ENCODE data around the gene NUDT2.

The NUDT2 gene

DNA sequence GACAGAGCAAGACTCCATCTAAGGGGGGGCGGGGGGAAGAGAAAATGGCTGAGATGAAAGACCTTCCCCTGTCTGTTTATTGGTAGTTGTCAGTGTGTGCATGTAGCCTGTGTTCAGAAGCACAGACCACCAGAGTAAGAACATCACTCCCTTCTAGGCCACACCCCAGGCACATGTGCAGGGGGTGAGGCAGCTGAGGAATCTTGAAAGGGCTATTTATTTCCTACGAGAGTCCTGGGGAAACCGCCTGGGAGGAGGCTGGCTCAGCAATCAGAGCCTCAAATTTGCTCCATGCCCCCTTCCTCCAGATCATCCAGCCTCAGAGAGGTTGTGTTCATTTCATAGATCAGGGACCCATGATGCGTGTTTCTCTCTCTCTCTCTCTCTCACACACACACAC lies 40.3 kb downstream of the NUDT2 start:
- H3K4me1 ChIP-seq (ENCODE audit: control insufficient read depth in 1 of 2, insufficient read depth in 1 of 2, low read depth in 1 of 2, low read length in 1 of 2), result peaks cover 0 to 3% of the 10 kb centered on the region in 2 experiments
- no peak overlapping the region for H3K4me3 ChIP-seq (ENCODE audit: low read depth in 1 of 2, low read length in 1 of 2)
- H3K27ac ChIP-seq, result no peak overlapping the region
- H3K9me3 ChIP-seq, result no peaks in the 10 kb centered on the region
- H3K36me3 ChIP-seq, result no peaks in the 10 kb centered on the region
- TF ChIP-seq, protein P1, sequence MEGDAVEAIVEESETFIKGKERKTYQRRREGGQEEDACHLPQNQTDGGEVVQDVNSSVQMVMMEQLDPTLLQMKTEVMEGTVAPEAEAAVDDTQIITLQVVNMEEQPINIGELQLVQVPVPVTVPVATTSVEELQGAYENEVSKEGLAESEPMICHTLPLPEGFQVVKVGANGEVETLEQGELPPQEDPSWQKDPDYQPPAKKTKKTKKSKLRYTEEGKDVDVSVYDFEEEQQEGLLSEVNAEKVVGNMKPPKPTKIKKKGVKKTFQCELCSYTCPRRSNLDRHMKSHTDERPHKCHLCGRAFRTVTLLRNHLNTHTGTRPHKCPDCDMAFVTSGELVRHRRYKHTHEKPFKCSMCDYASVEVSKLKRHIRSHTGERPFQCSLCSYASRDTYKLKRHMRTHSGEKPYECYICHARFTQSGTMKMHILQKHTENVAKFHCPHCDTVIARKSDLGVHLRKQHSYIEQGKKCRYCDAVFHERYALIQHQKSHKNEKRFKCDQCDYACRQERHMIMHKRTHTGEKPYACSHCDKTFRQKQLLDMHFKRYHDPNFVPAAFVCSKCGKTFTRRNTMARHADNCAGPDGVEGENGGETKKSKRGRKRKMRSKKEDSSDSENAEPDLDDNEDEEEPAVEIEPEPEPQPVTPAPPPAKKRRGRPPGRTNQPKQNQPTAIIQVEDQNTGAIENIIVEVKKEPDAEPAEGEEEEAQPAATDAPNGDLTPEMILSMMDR (IDR thresholded peaks at IDR 0.05), result no peak
- H3K27me3 ChIP-seq, result peaks cover 7% of the 10 kb centered on the region

DNA sequence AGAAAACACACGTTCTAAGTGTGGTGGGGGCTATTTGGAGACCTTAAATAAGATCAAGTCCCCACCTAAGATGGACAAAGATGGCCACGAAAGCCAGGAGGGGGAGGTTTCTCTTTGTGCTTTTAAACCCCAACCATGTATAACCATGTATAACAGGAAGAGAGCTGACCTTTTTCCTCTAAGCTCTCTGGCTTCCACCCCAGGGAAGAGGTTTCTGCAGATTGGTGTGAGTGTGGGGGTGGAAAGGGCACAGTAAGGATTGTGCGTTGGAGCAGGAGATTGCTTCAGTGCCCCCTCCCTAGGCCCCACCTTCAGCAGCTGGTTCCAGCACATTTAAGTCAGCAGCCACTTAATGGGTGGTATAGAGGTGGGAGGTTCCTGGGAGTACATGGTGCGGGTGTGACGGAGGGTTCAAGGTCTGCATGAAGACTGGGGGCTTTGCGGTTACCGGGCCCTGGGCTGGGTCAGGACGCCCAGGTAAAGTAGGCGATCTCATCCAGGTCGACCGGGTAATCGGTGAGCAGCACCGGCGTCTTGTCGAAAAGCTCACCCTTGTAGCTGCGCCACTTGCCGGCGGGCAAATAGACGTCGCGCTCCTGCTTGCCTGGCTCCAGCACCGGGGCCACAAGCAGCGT lies 41.1 kb downstream of the NUDT2 start:
- Histone ChIP-seq H3K9me3 (no peaks in the 10 kb centered on the region), H3K4me3 (ENCODE audit: low read depth in 1 of 2, low read length in 1 of 2) (peak overlapping the region in 1 of 2 experiments; percentile 32), H3K36me3 (no peaks in the 10 kb centered on the region), H3K4me1 (ENCODE audit: control insufficient read depth in 1 of 2, insufficient read depth in 1 of 2, low read depth in 1 of 2, low read length in 1 of 2) (peaks cover 0 to 3% of the 10 kb centered on the region in 2 experiments), H3K27ac (no peak overlapping the region), H3K27me3 (peaks cover 14% of the 10 kb centered on the region)
- TF ChIP-seq, protein P1 (IDR thresholded peaks at IDR 0.05), result no peak

DNA sequence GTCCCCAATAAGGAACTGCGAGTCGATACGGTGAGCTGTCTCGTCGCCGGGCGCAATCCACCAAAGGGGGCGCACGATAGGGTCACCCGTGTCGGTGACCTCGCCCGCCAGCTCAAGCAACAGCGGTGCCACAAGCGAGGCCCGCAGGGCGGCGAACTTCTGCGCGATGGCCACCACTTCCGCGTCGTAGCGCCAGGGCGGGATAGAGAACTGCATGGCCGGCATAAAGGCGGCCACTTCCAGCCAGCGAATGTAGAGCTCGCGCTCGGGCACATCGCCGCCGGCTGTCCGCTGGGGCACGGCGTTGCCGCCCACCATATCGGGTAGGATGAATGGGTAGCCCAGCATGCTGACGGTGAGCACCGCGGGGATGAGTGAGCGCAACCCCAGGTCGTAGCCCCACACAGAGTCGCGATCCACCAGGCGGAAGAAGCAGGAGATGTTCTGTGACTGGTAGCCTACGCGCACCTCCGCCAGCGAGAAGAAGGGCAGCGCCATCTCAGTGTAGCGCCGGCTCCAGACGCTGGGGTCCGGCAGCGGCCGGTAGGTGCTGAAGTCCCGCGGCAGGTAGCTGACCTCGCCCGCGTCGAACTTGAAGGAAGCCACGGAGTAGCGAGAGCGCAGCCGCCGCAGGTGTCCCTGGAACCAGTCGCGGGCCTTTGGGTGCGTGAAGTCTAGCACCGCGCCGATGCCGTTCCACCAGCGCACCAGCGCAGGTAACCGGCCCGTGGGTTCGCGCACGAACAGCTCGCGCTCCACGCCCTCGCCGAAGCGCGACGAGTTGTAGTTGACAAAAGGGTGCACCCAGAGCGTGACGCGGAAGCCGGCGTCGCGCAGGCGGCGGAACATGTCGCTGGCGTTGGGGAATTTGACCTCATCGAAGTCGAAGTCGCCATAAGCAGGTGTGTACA lies 41.9 kb downstream of the NUDT2 start:
- H3K4me3 ChIP-seq (ENCODE audit: low read depth in 1 of 2, low read length in 1 of 2), result peak overlapping the region in 1 of 2 experiments; percentile 32
- TF ChIP-seq, protein P1 (IDR thresholded peaks at IDR 0.05), result no peak
- peaks cover 3 to 7% of the 10 kb centered on the region in 2 experiments for H3K4me1 ChIP-seq (ENCODE audit: control insufficient read depth in 1 of 2, insufficient read depth in 1 of 2, low read depth in 1 of 2, low read length in 1 of 2)
- no peaks in the 10 kb centered on the region for H3K36me3 ChIP-seq
- no peak overlapping the region for H3K27ac ChIP-seq
- H3K27me3 ChIP-seq, result peaks cover 22% of the 10 kb centered on the region
- no peaks in the 10 kb centered on the region for H3K9me3 ChIP-seq

DNA sequence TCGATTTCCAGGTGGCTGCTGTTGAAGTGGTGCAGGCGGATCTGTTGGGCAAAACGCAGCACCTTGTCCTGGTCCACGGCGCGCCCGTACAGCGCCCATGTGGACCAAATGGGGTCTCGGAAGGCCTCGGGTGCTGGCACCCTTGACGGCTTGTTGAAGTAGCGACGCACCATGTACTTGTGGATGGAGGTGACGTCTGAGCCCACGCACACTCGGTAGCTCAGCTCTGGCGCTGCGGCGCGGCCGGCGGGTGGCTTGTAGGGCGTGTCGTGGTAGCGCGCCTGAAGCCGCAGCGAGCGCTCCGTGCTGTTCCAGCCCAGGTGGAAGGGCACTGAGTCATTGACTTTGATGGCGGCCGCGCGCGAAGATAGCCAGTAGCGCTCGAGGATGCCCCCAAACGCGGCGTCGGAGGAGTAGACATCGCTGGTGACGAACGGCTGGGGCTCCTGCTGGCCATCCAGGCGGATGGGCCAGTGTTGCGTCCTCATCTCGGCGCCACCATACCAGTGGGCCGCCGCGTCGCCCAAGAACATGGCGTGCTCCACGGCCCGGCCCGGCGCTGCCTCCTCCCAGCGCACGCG lies 42.6 kb downstream of the NUDT2 start:
- Histone ChIP-seq H3K27ac (no peak overlapping the region), H3K36me3 (no peaks in the 10 kb centered on the region), H3K4me1 (ENCODE audit: control insufficient read depth in 1 of 2, insufficient read depth in 1 of 2, low read depth in 1 of 2, low read length in 1 of 2) (peaks cover 11 to 12% of the 10 kb centered on the region in 2 experiments), H3K27me3 (peaks cover 27% of the 10 kb centered on the region), H3K9me3 (no peaks in the 10 kb centered on the region), H3K4me3 (ENCODE audit: low read depth in 1 of 2, low read length in 1 of 2) (no peak overlapping the region)
- TF ChIP-seq, protein P1 (IDR thresholded peaks at IDR 0.05), result no peak

DNA sequence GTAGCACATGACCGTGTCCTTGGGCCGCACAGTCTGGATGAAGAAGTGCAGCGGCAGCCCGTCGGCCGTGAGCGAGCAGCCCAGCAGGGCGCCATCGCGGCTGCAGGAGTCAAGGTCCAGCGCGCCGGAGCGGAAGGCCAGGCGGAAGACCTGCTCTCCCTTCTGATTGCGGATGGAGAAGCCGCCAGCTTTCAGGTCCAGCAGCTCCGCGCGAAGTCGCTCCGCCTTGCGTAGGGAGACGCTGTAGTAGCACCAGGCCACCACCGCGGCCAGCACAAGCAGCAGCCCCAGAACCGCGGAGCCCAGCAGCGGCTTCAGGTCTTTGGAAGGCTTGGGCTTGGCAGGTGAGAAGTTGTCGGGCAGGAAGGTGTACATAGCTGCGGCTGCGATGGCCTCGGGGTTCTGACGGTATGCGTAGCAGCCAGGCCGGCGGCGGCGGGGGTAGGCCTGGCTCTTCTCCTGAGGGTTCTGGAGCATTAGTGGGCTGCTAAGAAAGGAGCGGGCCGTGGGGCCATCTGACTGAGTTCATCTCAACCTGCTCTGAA lies 43.2 kb downstream of the NUDT2 start:
- no peak overlapping the region for H3K4me3 ChIP-seq (ENCODE audit: low read depth in 1 of 2, low read length in 1 of 2)
- H3K27me3 ChIP-seq, result peaks cover 33% of the 10 kb centered on the region
- H3K27ac ChIP-seq, result no peak overlapping the region
- no peaks in the 10 kb centered on the region for H3K9me3 ChIP-seq
- TF ChIP-seq, protein P1 (IDR thresholded peaks at IDR 0.05), result no peak
- H3K36me3 ChIP-seq, result no peaks in the 10 kb centered on the region
- H3K4me1 ChIP-seq (ENCODE audit: control insufficient read depth in 1 of 2, insufficient read depth in 1 of 2, low read depth in 1 of 2, low read length in 1 of 2), result peaks cover 16 to 18% of the 10 kb centered on the region in 2 experiments

Measured in neutrophil (primary cell).